Mesenteric fat pad (tissue), 1 donor: ENCODE results near the gene EML2. TPM values are rescaled to one million over a fixed set of nuclear protein-coding genes. Genes with fewer than 3 reads are reported as not detected.
"Not testable (repeated sequence)": the region's sequence is repeated elsewhere in the genome, so short reads cannot be mapped to it uniquely, and the experiment has no call there.

Source experiments
- DNase-seq: peaks from one replicate; pipeline ENCODE4 v3.0.0-alpha.2; 2020; ENCODE audit warnings: low spot score
- long read RNA-seq: library from polyadenylated mRNA; unstranded; transcript quantifications from one replicate; pipeline ENCODE4 v2.0.0, GENCODE V29; 2020
- total RNA-seq: library from RNA; stranded (reverse); fragmentation: NEBNext Ultra II Directional; extraction: Animal tissue kit (Norgen Biotek cat#: 25700); gene quantifications from one replicate; pipeline ENCODE4 v1.2.1, GENCODE V29; 2021
- donor health status: DM: yes; HTN: yes; CAD: no.

The EML2 gene
- 33.6 TPM for total RNA-seq
- long read RNA-seq, transcript EML2-201 (19 exons, 2,264 nt), result major isoform, 10 of 20 reads
- long read RNA-seq, partial matches to known transcripts, result 6 of 20 reads
- long read RNA-seq, other reads (novel, unspliced or antisense), result 4 of 20 reads

GRCh38 chr19:45638930-45639729 is at the start of gene EML2:
EML2 (minus strand) TSS chr19:45639397; CDS start chr19:45639376, 21 bp downstream.
- DNase-seq, result no peak

- DNase-seq, result no peak
Observed at GRCh38 chr19:45687599-45687998, 48.4 kb upstream of the EML2 start.

GRCh38 chr19:45685045-45685444 is 45.8 kb upstream of the EML2 start:
- not testable (repeated sequence) for DNase-seq

GRCh38 chr19:45682908-45683307 is 43.7 kb upstream of the EML2 start:
- no peak for DNase-seq

- DNase-seq, result no peak
Observed at GRCh38 chr19:45682117-45682516, 42.9 kb upstream of the EML2 start.

GRCh38 chr19:45681391-45682015 is 42.3 kb upstream of the EML2 start:
- DNase-seq, result peak; percentile 97

GRCh38 chr19:45677351-45678230 is 38.4 kb upstream of the EML2 start:
- DNase-seq, result no peak

GRCh38 chr19:45676851-45677263 is 37.7 kb upstream of the EML2 start:
- DNase-seq, result no peak

GRCh38 chr19:45674946-45675345 is 35.7 kb upstream of the EML2 start:
- no peak for DNase-seq

- DNase-seq, result peak; percentile 92
Observed at GRCh38 chr19:45670670-45671453, 31.7 kb upstream of the EML2 start.

GRCh38 chr19:45668342-45668871 is 29.2 kb upstream of the EML2 start:
- DNase-seq, result no peak

GRCh38 chr19:45667620-45668341 is 28.6 kb upstream of the EML2 start, which contains the start of gene GIPR:
GIPR (plus strand) TSS chr19:45668221; CDS start chr19:45669521, 1,300 bp downstream.
- DNase-seq, result no peak

GRCh38 chr19:45664575-45664974 is 25.4 kb upstream of the EML2 start:
- DNase-seq, result no peak

GRCh38 chr19:45663800-45664199 is 24.6 kb upstream of the EML2 start:
- DNase-seq, result no peak

- no peak for DNase-seq
Observed at GRCh38 chr19:45660636-45661035, 21.4 kb upstream of the EML2 start.

- DNase-seq, result no peak
Observed at GRCh38 chr19:45659096-45659729, 20.0 kb upstream of the EML2 start.

- no peak for DNase-seq
Observed at GRCh38 chr19:45657520-45658167, 18.4 kb upstream of the EML2 start.

- DNase-seq, result no peak
Observed at GRCh38 chr19:45655073-45655472, 15.9 kb upstream of the EML2 start.

GRCh38 chr19:45653634-45654033 is 14.4 kb upstream of the EML2 start:
- DNase-seq, result no peak
